ENCODE results near the gene IFT74.

DNA sequence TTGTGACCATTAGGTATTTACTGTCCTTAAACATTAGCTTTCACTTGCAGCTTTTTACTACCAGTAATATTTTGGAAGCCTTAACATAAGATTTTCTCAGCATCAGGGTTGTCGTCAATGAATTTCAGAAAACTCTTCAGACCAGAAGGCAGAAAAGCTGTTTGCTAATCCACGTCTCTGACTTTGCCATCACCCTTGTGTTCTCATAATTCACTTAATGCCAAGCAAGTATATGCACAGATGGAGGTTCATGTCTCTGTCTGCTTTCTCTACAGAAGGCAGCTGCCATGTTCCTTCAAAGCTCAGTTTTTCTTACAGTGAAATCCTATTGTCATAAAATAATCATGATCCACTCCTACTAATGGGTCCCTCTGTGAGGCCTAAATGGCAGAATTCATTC lies 87.0 kb downstream of the IFT74 start:
- TF ChIP-seq POLR2A (IDR thresholded peaks at IDR 0.05; ENCODE audit: low read length): no peak
- no peak for TF ChIP-seq GATA1 (IDR thresholded peaks at IDR 0.05; ENCODE audit: low read depth, low read length)
